WERI-Rb-1 (cell line): ENCODE measurements around the gene FBXL17.

ENCODE experiments used
- DNase-seq: peaks from one replicate; pipeline ENCODE4 v3.0.0-alpha.2; 2020
- H3K27ac ChIP-seq: fragments of 250-450 bp; sonication (Bioruptor Pico); 2 replicates; pipeline ENCODE4 v1.5.1; 2020; ENCODE audit warnings: mild to moderate bottlenecking, moderate library complexity
- H3K27me3 ChIP-seq: fragments of 250-450 bp; sonication (Bioruptor Pico); 2 replicates; pipeline ENCODE4 v1.5.1; 2021; ENCODE audit warnings: mild to moderate bottlenecking, low read depth, moderate library complexity; ENCODE audit not compliant: insufficient read depth, severe bottlenecking
- H3K36me3 ChIP-seq: fragments of 250-450 bp; sonication (Bioruptor Pico); 2 replicates; pipeline ENCODE4 v1.5.1; 2020; ENCODE audit warnings: mild to moderate bottlenecking, moderate library complexity
- H3K4me3 ChIP-seq: 2 replicates; pipeline ENCODE4 v1.5.1; 2011; ENCODE audit warnings: low read depth, mild to moderate bottlenecking, control low read depth, low read length
- H3K9me3 ChIP-seq: fragments of 250-450 bp; sonication (Bioruptor Pico); 2 replicates; pipeline ENCODE4 v1.5.1; 2021; ENCODE audit warnings: mild to moderate bottlenecking, moderate library complexity; ENCODE audit not compliant: severe bottlenecking
- TF ChIP-seq, protein P1 (sequence below): IDR thresholded peaks from 2 replicates; pipeline ENCODE4 v1.5.1; 2011; ENCODE audit warnings: low read depth, mild to moderate bottlenecking, control low read depth, inconsistent platforms, low read length

FBXL17 gene

GRCh38 chr5:108381954-108382783 is at the start of gene FBXL17:
FBXL17 (minus strand) TSS chr5:108382098.
- Histone ChIP-seq H3K9me3 (no peaks in the 10 kb centered on the region), H3K27me3 (no peaks in the 10 kb centered on the region), H3K4me3 (peak within 1 kb of the TSS; percentile 93), H3K27ac (peak within 1 kb of the TSS; percentile 94), H3K36me3 (peaks cover 4% of the 10 kb centered on the region; the same call in 1 of the 2 replicates)
- TF ChIP-seq, protein P1, sequence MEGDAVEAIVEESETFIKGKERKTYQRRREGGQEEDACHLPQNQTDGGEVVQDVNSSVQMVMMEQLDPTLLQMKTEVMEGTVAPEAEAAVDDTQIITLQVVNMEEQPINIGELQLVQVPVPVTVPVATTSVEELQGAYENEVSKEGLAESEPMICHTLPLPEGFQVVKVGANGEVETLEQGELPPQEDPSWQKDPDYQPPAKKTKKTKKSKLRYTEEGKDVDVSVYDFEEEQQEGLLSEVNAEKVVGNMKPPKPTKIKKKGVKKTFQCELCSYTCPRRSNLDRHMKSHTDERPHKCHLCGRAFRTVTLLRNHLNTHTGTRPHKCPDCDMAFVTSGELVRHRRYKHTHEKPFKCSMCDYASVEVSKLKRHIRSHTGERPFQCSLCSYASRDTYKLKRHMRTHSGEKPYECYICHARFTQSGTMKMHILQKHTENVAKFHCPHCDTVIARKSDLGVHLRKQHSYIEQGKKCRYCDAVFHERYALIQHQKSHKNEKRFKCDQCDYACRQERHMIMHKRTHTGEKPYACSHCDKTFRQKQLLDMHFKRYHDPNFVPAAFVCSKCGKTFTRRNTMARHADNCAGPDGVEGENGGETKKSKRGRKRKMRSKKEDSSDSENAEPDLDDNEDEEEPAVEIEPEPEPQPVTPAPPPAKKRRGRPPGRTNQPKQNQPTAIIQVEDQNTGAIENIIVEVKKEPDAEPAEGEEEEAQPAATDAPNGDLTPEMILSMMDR, result no peak
- DNase-seq, result peak; percentile 97

GRCh38 chr5:108430931-108431608 is 49.2 kb upstream of the FBXL17 start:
- Histone ChIP-seq H3K9me3 (no peaks in the 10 kb centered on the region), H3K36me3 (no peaks in the 10 kb centered on the region), H3K27ac (no peak overlapping the region), H3K27me3 (no peaks in the 10 kb centered on the region), H3K4me3 (no peak overlapping the region)
- TF ChIP-seq, protein P1, result no peak
- DNase-seq, result no peak

DNA sequence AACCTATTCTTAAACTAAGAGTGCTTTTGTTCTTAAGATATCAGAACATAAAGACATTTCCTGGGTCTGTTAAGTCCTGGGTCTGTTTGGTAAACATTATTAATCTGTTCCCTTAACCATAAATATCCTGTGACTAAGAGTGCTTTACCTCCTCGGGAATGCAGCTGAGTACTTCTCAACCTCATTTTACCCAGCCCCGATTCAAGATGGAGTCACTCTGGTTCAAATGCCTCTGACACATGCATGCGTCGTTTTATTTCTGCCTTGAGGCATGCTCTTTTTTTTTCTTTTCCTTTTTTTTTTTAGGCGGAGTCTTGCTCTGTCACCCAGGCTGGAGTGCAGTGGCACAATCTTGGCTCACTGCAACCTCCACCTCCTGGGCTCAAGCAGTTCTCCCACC is 39.8 kb upstream of the FBXL17 start:
- H3K4me3 ChIP-seq, result no peak overlapping the region
- no peak for DNase-seq
- TF ChIP-seq, protein P1, result no peak

DNA sequence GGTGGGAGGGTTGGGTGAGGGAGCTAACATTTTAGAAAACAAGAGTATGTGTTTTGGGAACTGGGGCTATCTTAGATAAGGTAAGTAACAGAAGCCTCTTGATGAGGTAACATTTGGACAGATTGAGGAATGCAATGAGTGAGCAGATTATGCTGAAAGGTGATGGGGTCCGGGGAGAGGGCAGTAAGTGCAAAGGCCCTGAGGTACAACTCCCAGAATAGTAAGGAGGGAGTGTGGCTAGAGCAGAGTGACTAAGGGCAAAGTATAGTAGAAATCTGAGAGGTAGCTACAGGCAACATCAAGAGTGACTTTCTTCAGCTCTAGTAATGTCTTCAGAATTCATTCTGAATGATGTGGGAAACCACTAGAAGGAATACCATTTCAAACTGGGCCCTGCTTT is 38.9 kb upstream of the FBXL17 start:
- Histone ChIP-seq H3K27me3 (no peaks in the 10 kb centered on the region), H3K4me3 (no peak overlapping the region), H3K27ac (no peak overlapping the region), H3K9me3 (no peaks in the 10 kb centered on the region), H3K36me3 (no peaks in the 10 kb centered on the region)
- DNase-seq, result no peak
- TF ChIP-seq, protein P1, result no peak

More for the DNA sequence above, 39.8 kb upstream of the FBXL17 start:
- Histone ChIP-seq H3K9me3 (no peaks in the 10 kb centered on the region), H3K27me3 (no peaks in the 10 kb centered on the region), H3K36me3 (no peaks in the 10 kb centered on the region), H3K27ac (no peak overlapping the region)

GRCh38 chr5:108420158-108420557 is 38.3 kb upstream of the FBXL17 start:
- H3K36me3 ChIP-seq, result no peaks in the 10 kb centered on the region
- no peaks in the 10 kb centered on the region for H3K9me3 ChIP-seq
- H3K27me3 ChIP-seq, result no peaks in the 10 kb centered on the region
- H3K27ac ChIP-seq, result no peak overlapping the region
- TF ChIP-seq, protein P1, result no peak
- no peak overlapping the region for H3K4me3 ChIP-seq
- no peak for DNase-seq
